NT2/D1 (cell line): ENCODE results near the gene TMEM117.

Source experiments
- SUZ12 ChIP-seq: IDR thresholded peaks from 2 replicates; pipeline ENCODE4 v1.6.1; 2011; ENCODE audit not compliant: insufficient read length, insufficient read depth; ENCODE audit errors: extremely low read depth
- YY1 ChIP-seq: IDR thresholded peaks from 2 replicates; pipeline ENCODE4 v1.6.1; 2011; ENCODE audit not compliant: insufficient read length, insufficient read depth
- ZNF274 ChIP-seq: IDR thresholded peaks from 2 replicates; pipeline ENCODE4 v1.6.1; 2011; ENCODE audit warnings: mild to moderate bottlenecking, low read depth, low read length

GRCh38 chr12:44299524-44299923 lies 463.6 kb downstream of the TMEM117 start:
- TF ChIP-seq YY1 (no peak), SUZ12 (no peak), ZNF274 (no peak)
